Measurements from ENCODE around the gene CD3E.

- TF ChIP-seq REST (IDR thresholded peaks at IDR 0.05) (no peak), CTCF (IDR thresholded peaks at IDR 0.05; ENCODE audit: low read depth, low read length, missing input control) (no peak), TAF1 (conservative IDR thresholded peaks at IDR 0.05) (no peak), FOXA1 (IDR thresholded peaks at IDR 0.05) (no peak), JUND (IDR thresholded peaks at IDR 0.05) (no peak), SP1 (IDR thresholded peaks at IDR 0.05) (no peak), MAX (IDR thresholded peaks at IDR 0.05) (no peak), ZBTB33 (IDR thresholded peaks at IDR 0.05) (no peak)
Observed at GRCh38 chr11:118281284-118281683, 23.2 kb upstream of the CD3E start.

Data from liver (tissue), 3 donors.